HepG2 (cell line): ENCODE data around the gene SLC2A10.

Experiments
- ARID4A ChIP-seq: sonication (generic); formaldehyde crosslinking; IDR thresholded peaks from 2 replicates; pipeline ENCODE4 v1.5.0; 2020; ENCODE audit warnings: mild to moderate bottlenecking, missing genetic modification reagents, borderline replicate concordance
- CEBPB ChIP-seq: IDR thresholded peaks from 2 replicates; pipeline ENCODE4 v1.6.1; 2011; ENCODE audit warnings: low read depth, low read length, improper control_type of control experiment, borderline replicate concordance
- CTCF ChIP-seq: sonication (generic); formaldehyde crosslinking; IDR thresholded peaks from 2 replicates; pipeline ENCODE4 v1.5.0; 2020; ENCODE audit warnings: mild to moderate bottlenecking, missing genetic modification reagents, moderate library complexity
- ELF1 ChIP-seq: sonication (generic); formaldehyde crosslinking; IDR thresholded peaks from 2 replicates; pipeline ENCODE4 v1.4.0; 2020; ENCODE audit warnings: missing genetic modification reagents
- KLF16 ChIP-seq, 2 experiments: sonication (generic) in 1 of 2; formaldehyde crosslinking in 1 of 2; IDR thresholded peaks; 2 replicates each; pipeline versions ENCODE4 v1.6.1 to v1.8.0; 2016 to 2023; ENCODE audit warnings: missing genetic modification reagents in 2 of 2, missing compliant biosample characterization in 1 of 2
- MATR3 ChIP-seq: sonication (generic); formaldehyde crosslinking; IDR thresholded peaks from 2 replicates; pipeline ENCODE4 v1.4.0; 2020; ENCODE audit warnings: missing genetic modification reagents
- MED8 ChIP-seq: sonication (generic); formaldehyde crosslinking; IDR thresholded peaks from 2 replicates; pipeline ENCODE4 v1.8.1; 2023; ENCODE audit warnings: mild to moderate bottlenecking, missing genetic modification reagents; ENCODE audit not compliant: insufficient replicate concordance
- PHF8 ChIP-seq: sonication (generic); formaldehyde crosslinking; IDR thresholded peaks from 2 replicates; pipeline ENCODE4 v1.5.0; 2020; ENCODE audit warnings: missing genetic modification reagents
- STAG1 ChIP-seq: sonication (generic); formaldehyde crosslinking; IDR thresholded peaks from 2 replicates; pipeline ENCODE4 v1.4.0; 2020; ENCODE audit warnings: missing genetic modification reagents
- ZFX ChIP-seq: sonication (generic); formaldehyde crosslinking; IDR thresholded peaks from 2 replicates; pipeline ENCODE4 v1.4.0; 2020; ENCODE audit warnings: mild to moderate bottlenecking, low read depth, missing genetic modification reagents, moderate library complexity
- ZKSCAN8 ChIP-seq: IDR thresholded peaks from 2 replicates; pipeline ENCODE4 v1.6.1; 2016; ENCODE audit warnings: borderline replicate concordance, missing genetic modification reagents, missing compliant biosample characterization
- ZNF431 ChIP-seq: sonication (generic); formaldehyde crosslinking; IDR thresholded peaks from 2 replicates; pipeline ENCODE4 v1.9.0; 2022; ENCODE audit warnings: missing genetic modification reagents, low read depth, mild to moderate bottlenecking, borderline replicate concordance
- ZNF501 ChIP-seq: sonication (generic); formaldehyde crosslinking; IDR thresholded peaks from 2 replicates; pipeline ENCODE4 v1.5.1; 2020; ENCODE audit warnings: mild to moderate bottlenecking, moderate library complexity, missing genetic modification reagents
- TF ChIP-seq, protein P1 (sequence below): sonication (generic); formaldehyde crosslinking; IDR thresholded peaks from 2 replicates; pipeline ENCODE4 v1.4.0; 2020; ENCODE audit warnings: missing genetic modification reagents

DNA sequence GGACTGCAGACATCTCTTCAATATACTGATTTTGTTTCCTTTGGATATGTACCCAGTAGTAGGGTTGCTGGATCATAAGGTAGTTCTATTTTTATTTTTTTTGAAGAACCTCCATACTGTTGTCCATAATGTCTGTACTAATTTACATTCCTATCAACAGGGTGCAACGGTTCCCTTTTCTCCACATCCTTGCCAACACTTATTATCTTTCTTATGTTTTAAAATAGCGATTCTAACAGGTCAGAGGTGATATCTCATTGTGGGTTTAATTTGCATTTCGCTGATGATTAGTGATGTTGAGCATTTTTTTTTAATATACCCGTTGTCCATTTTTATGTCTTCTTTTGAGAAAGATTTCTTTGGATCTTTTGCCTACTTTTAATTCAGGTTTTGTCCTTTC, 18.3 kb upstream of the SLC2A10 start:
- TF ChIP-seq ZFX, result no peak
- TF ChIP-seq MED8, result no peak
- TF ChIP-seq CEBPB, result no peak
- no peak for TF ChIP-seq CTCF (CRISPR knock-in tag)
- no peak for TF ChIP-seq ZNF501 (CRISPR knock-in tag)
- no peak for TF ChIP-seq ZNF431 (CRISPR knock-in tag)
- TF ChIP-seq MATR3, result no peak
- no peak for TF ChIP-seq ZKSCAN8 (CRISPR knock-in tag)
- TF ChIP-seq, protein P1, sequence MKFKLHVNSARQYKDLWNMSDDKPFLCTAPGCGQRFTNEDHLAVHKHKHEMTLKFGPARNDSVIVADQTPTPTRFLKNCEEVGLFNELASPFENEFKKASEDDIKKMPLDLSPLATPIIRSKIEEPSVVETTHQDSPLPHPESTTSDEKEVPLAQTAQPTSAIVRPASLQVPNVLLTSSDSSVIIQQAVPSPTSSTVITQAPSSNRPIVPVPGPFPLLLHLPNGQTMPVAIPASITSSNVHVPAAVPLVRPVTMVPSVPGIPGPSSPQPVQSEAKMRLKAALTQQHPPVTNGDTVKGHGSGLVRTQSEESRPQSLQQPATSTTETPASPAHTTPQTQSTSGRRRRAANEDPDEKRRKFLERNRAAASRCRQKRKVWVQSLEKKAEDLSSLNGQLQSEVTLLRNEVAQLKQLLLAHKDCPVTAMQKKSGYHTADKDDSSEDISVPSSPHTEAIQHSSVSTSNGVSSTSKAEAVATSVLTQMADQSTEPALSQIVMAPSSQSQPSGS, result no peak
- TF ChIP-seq STAG1 (CRISPR knock-in tag), result no peak
- TF ChIP-seq PHF8, result no peak
- TF ChIP-seq ARID4A (CRISPR knock-in tag), result no peak
- no peak for TF ChIP-seq ELF1 (CRISPR knock-in tag)
- TF ChIP-seq KLF16 (CRISPR knock-in tag; IDR thresholded peaks at IDR 0.05), result no peak
